ENCODE data around the gene DYSF.

DYSF gene

GRCh38 chr2:71449343-71449742, 4.0 kb upstream of the DYSF start:
- no peak for DNase-seq
- TF ChIP-seq POLR2A (IDR thresholded peaks at IDR 0.05; ENCODE audit: low read length) (no peak), GATA1 (IDR thresholded peaks at IDR 0.05; ENCODE audit: low read depth, low read length) (no peak)

- no peak for DNase-seq
- TF ChIP-seq GATA1 (IDR thresholded peaks at IDR 0.05; ENCODE audit: low read depth, low read length) = no peak
- TF ChIP-seq POLR2A (IDR thresholded peaks at IDR 0.05; ENCODE audit: low read length) = no peak
Observed at GRCh38 chr2:71451705-71452104, 1.7 kb upstream of the DYSF start.

GRCh38 chr2:71452565-71452964, 796 bp upstream of the DYSF start:
- DNase-seq = peak; percentile 69 to 70
- TF ChIP-seq POLR2A (IDR thresholded peaks at IDR 0.05; ENCODE audit: low read length) = no peak
- TF ChIP-seq GATA1 (IDR thresholded peaks at IDR 0.05; ENCODE audit: low read depth, low read length) = no peak

- DNase-seq = peak; percentile 35 to 51
- TF ChIP-seq POLR2A (IDR thresholded peaks at IDR 0.05; ENCODE audit: low read length) = no peak
- no peak for TF ChIP-seq GATA1 (IDR thresholded peaks at IDR 0.05; ENCODE audit: low read depth, low read length)
Observed at GRCh38 chr2:71454221-71455010, 1.1 kb downstream of the DYSF start.

- DNase-seq = no peak
- no peak for TF ChIP-seq POLR2A (IDR thresholded peaks at IDR 0.05; ENCODE audit: low read length)
- TF ChIP-seq GATA1 (IDR thresholded peaks at IDR 0.05; ENCODE audit: low read depth, low read length) = no peak
Observed at GRCh38 chr2:71455011-71455740, 1.8 kb downstream of the DYSF start.

GRCh38 chr2:71455741-71456569, 2.6 kb downstream of the DYSF start:
- no peak for DNase-seq
- TF ChIP-seq POLR2A (IDR thresholded peaks at IDR 0.05; ENCODE audit: low read length) (no peak), GATA1 (IDR thresholded peaks at IDR 0.05; ENCODE audit: low read depth, low read length) (no peak)

- DNase-seq = peak in 1 of 2 experiments; percentile 10
- TF ChIP-seq POLR2A (IDR thresholded peaks at IDR 0.05; ENCODE audit: low read length) = no peak
Observed at GRCh38 chr2:71456617-71457016, 3.3 kb downstream of the DYSF start.

GRCh38 chr2:71457123-71457915, 4.0 kb downstream of the DYSF start:
- TF ChIP-seq POLR2A (IDR thresholded peaks at IDR 0.05; ENCODE audit: low read length) (no peak), GATA1 (IDR thresholded peaks at IDR 0.05; ENCODE audit: low read depth, low read length) (no peak)
- DNase-seq = peak; percentile 65 to 89

GRCh38 chr2:71457923-71458322, 4.6 kb downstream of the DYSF start:
- TF ChIP-seq POLR2A (IDR thresholded peaks at IDR 0.05; ENCODE audit: low read length) = no peak
- no peak for TF ChIP-seq GATA1 (IDR thresholded peaks at IDR 0.05; ENCODE audit: low read depth, low read length)

GRCh38 chr2:71458413-71459083, 5.2 kb downstream of the DYSF start:
- DNase-seq = peak in 1 of 2 experiments; percentile 41
- no peak for TF ChIP-seq GATA1 (IDR thresholded peaks at IDR 0.05; ENCODE audit: low read depth, low read length)

More at GRCh38 chr2:71457923-71458322, 4.6 kb downstream of the DYSF start:
- no peak for DNase-seq

- no peak for TF ChIP-seq GATA1 (IDR thresholded peaks at IDR 0.05; ENCODE audit: low read depth, low read length)
- DNase-seq = no peak
Observed at GRCh38 chr2:71459084-71459431, 5.7 kb downstream of the DYSF start.

- no peak for DNase-seq
- TF ChIP-seq POLR2A (IDR thresholded peaks at IDR 0.05; ENCODE audit: low read length) = no peak
- TF ChIP-seq GATA1 (IDR thresholded peaks at IDR 0.05; ENCODE audit: low read depth, low read length) = no peak
Observed at GRCh38 chr2:71460056-71460455, 6.7 kb downstream of the DYSF start.
